ENCODE measurements around the gene KANTR. TPM values are rescaled to one million over a fixed set of nuclear protein-coding genes. Genes with fewer than 3 reads are reported as not detected.
"Not testable (repeated sequence)": the region's sequence is repeated elsewhere in the genome, so short reads cannot be mapped to it uniquely, and the experiment has no call there.

Gene KANTR
- total RNA-seq, 1 donor from 2014 or later: 8.2 TPM

- DNase-seq (ENCODE audit: extremely low read depth, low read depth, low spot score): no peak
Observed at GRCh38 chrX:53122013-53122412, 28.1 kb downstream of the KANTR start.

DNA sequence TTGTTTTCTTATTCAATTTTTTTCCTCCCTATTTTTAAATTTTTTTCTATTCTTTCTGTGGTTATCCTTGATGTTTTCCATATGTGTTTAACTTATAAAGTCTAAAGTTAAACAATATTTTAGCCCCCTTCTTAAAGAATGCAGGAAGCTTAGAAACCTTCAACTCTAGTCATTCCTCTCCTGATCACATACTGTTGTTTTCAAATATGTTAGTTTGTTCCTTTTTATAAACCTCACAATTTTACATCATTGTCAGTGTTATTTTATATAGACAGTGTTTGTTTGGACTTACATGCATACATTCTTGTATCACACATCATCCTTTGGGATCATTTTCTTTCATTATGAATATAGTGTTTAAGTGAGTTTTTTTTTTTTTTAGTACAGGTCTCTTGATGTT is 31.6 kb downstream of the KANTR start:
- no peak for DNase-seq (ENCODE audit: extremely low read depth, low read depth, low spot score)

DNA sequence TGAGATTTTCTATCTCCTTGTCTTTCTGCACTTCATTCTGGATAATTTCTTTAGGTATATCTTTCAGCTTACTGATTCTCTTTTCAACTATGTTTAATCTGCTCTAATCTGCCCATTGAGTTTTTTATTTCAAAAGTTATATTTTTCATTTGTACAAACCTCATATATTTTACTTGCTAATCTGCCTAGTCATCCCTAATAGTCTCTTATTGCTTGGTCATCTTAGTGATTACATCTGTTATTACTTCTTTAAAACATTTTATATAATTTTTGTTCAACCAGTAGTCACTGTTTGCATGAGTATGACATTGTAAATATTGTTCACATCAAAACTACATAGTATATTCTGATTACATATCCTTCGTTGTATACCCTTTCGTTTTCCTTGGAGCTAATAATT is 32.4 kb downstream of the KANTR start:
- no peak for DNase-seq (ENCODE audit: extremely low read depth, low read depth, low spot score)

DNA sequence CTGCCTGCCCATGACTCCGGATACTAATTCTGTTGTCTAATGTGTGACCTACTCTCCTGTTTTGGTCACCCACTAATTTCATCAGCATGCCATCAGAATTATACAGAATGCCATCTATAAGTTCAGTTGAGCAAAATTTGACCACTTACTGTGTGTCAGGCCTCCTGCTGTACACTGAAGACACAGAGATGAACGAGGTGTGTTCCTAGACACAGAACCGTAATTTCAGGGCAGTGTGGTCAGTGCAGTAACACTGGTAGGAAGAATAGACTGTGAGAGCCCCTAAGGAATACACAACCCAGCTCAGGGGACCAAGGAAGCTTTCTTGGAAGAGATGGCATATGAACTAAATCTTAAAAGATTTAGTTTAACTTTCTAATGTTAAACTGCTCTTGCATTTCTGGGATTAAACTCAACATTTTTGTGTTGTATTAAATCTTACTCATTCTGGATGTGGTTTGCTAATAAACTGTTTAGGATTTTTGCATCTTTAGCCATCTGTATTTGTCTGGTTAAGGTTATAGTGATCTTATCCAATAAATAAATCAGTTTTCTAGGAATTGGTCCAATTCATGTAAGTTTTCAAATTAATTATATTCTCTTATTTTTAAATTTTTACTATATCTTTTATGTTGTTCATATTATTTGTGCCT is 34.3 kb downstream of the KANTR start:
- DNase-seq (ENCODE audit: extremely low read depth, low read depth, low spot score): no peak

GRCh38 chrX:53133400-53133799 is 39.5 kb downstream of the KANTR start:
- no peak for DNase-seq (ENCODE audit: extremely low read depth, low read depth, low spot score)

- DNase-seq (ENCODE audit: extremely low read depth, low read depth, low spot score): no peak
Observed at GRCh38 chrX:53135581-53135980, 41.6 kb downstream of the KANTR start.

DNA sequence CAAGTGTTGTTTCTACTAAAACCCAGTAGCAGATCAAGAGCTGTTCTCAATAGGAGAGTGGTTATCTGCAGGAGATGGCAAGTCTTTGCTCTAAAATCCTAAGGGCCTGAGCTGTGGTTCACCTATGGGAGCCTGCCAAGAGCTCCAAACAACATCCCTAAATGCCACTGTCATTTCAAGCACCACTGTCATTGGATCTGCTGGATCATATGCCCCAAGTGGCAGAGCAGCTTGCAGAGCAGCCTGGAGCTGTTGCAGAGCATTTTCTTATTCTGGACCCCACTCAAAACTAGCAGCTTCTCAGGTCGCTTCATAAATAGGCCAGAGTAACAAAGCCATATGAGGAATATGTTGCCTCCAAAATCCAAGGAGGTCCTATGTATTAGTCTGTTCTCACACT is 59.6 kb downstream of the KANTR start:
- DNase-seq (ENCODE audit: extremely low read depth, low read depth, low spot score): no peak

DNA sequence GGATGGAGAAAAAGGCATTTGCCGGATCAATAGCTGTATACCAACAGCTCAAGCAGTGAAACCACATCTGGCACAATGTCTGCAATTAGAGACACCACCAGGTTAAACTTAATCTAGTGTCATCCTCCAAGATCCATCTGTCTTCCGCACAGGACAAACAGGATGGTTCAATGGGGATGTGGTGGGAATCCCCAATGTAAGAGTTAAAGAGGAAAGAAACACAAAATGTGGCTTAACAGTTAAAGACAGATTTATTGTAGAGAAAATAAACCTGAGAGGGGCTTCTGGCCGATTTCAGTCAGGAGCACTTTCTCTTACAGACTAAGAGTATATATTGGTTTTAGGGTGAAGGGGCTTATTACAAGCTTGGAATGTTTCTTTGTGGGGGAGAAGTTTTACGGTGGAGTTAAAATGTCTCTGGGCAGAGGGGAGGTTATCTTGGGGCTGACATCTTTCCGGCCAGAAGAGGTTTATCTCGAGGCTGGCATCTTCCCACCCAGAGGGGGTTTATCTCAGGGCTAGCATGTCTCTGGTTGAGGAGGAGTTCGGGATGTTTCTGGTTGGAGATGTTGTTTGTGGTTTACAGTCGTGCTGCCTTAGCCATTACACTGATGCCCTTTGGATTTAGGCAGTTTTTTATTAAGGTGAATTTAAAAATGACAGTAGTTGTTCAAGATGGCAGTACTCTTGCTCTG is 61.7 kb downstream of the KANTR start:
- DNase-seq (ENCODE audit: extremely low read depth, low read depth, low spot score): no peak

- no peak for DNase-seq (ENCODE audit: extremely low read depth, low read depth, low spot score)
Observed at GRCh38 chrX:53156207-53156596, 62.3 kb downstream of the KANTR start.

DNA sequence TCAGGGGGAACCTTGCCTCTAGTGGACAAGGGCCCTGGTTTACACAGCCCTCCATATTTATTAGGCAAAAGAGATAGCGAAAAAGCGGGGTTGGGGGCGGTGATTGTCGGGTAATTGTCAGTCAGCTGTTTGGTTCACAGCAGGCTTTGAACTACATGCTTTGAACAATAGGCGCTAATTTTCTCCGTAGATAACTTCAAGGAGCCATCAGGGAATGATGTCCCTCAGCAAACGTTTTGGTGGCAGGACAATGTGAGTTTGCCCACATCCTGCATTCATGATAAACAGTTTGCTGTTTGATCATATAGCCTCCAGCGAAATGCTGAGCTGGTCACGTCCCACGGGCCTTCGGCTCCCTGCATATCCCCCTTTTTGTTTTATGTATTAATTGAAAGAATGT is 65.2 kb downstream of the KANTR start:
- DNase-seq (ENCODE audit: extremely low read depth, low read depth, low spot score): no peak

- DNase-seq (ENCODE audit: extremely low read depth, low read depth, low spot score): no peak
Observed at GRCh38 chrX:53160297-53160983, 66.5 kb downstream of the KANTR start.

- DNase-seq (ENCODE audit: extremely low read depth, low read depth, low spot score): no peak
Observed at GRCh38 chrX:53163436-53163835, 69.5 kb downstream of the KANTR start.

DNA sequence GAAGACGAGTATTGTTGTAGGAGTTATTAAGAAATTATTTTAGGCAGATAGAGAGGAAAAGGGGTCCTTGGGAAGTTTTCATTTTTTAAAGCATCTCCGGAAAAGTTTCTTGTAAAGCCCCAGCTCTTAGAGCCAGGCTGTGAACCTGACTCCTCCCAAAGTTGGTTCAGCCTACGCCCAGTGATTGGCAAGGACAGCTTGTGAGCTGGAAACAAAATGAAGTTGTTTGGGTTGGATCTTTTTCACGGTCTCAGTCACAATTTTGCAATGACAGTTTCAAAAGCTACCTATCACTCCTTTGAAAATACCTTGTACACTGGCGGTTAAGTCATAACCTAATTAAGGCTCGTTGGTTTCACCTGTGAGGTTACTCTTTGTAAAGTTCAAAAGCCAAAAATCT is 70.6 kb downstream of the KANTR start:
- not testable (repeated sequence) for DNase-seq (ENCODE audit: extremely low read depth, low read depth, low spot score)

DNA sequence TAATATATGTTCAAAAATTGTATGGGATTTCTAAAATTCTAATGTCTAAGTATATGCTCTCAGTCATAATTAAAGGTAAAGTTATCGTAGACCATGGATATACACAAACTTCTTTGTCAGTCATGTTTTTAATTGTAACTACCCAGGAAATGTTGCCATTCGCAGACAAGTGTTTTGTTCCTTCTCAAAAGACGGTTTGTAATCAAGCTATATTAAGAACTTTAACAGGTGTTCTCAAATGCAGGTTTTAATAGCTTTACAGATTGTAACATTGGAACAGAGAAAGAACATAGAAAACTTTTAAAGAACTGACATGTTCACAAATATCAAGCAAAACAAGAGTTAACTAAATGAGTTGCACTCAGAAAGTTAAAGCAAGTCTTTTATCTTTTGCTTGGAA is 72.2 kb downstream of the KANTR start:
- DNase-seq (ENCODE audit: extremely low read depth, low read depth, low spot score): no peak

GRCh38 chrX:53171356-53171755 is 77.4 kb downstream of the KANTR start:
- no peak for DNase-seq (ENCODE audit: extremely low read depth, low read depth, low spot score)

Other genes with a start within 250 kb of the KANTR start
- not detected in 2 replicates for gene XAGE3, start 226.1 kb upstream of the KANTR start, total RNA-seq
- 8.7 and 16.8 TPM in 2 replicates for gene FAM156B, start 196.8 kb upstream of the KANTR start, total RNA-seq
- 7.2 and 19.9 TPM in 2 replicates for gene FAM156A, start 135.6 kb upstream of the KANTR start, total RNA-seq
- 2.4 and 5.5 TPM in 2 replicates for gene GPR173, start 45.4 kb upstream of the KANTR start, total RNA-seq
- 6.2 and 10.0 TPM in 2 replicates for gene TSPYL2, start 11.8 kb upstream of the KANTR start, total RNA-seq
- gene KDM5C, start 131.1 kb downstream of the KANTR start, total RNA-seq: 84.3 and 116 TPM in 2 replicates
- gene IQSEC2, start 187.4 kb downstream of the KANTR start, total RNA-seq: 10.8 and 16.6 TPM in 2 replicates

All from glomerular endothelial cell (primary cell).